ENCODE data around the gene ERP27.

Gene ERP27

GRCh38 chr12:14931359-14931758 is 7.0 kb downstream of the ERP27 start:
- Histone ChIP-seq H2BK12ac (ENCODE audit: low read length in 2 of 2) (no peak overlapping the region), H3K14ac (ENCODE audit: low read length in 2 of 2) (no peak overlapping the region), H3K18ac (ENCODE audit: low read depth in 1 of 2, low read length in 2 of 2) (no peak overlapping the region), H3K27me3 (ENCODE audit: control insufficient read depth in 1 of 2, insufficient read depth in 1 of 2, low read length in 2 of 2) (no peaks in the 10 kb centered on the region), H2AK5ac (ENCODE audit: low read length, severe bottlenecking) (no peak overlapping the region), H3K79me1 (replicated peaks; ENCODE audit: low read length, poor library complexity, severe bottlenecking) (no peaks in the 10 kb centered on the region), H3K4me1 (ENCODE audit: control insufficient read depth, insufficient read depth, low read depth, low read length) (peaks cover 8% of the 10 kb centered on the region), H3K4ac (ENCODE audit: low read depth in 1 of 2, low read length in 2 of 2) (no peak overlapping the region), H3K9ac (ENCODE audit: low read length) (no peak overlapping the region), H3K9me3 (ENCODE audit: control insufficient read depth, low read length) (no peaks in the 10 kb centered on the region), H4K8ac (ENCODE audit: low read length) (no peak overlapping the region), H3K4me3 (ENCODE audit: insufficient read depth in 1 of 2, low read depth in 1 of 2, low read length in 2 of 2) (no peak overlapping the region), H3K27ac (ENCODE audit: low read length, poor library complexity, severe bottlenecking) (peak overlapping the region; percentile 29), H2BK120ac (ENCODE audit: low read depth, low read length) (no peak overlapping the region), H2AFZ (ENCODE audit: low read depth, low read length) (no peak overlapping the region), H2BK15ac (ENCODE audit: low read depth, poor library complexity, severe bottlenecking) (no peak overlapping the region), H3K4me2 (ENCODE audit: low read length, poor library complexity, severe bottlenecking) (no peak overlapping the region), H4K91ac (ENCODE audit: low read length) (no peak overlapping the region), H2BK5ac (ENCODE audit: low read depth, low read length, poor library complexity, severe bottlenecking) (no peak overlapping the region), H3K23ac (ENCODE audit: low read length in 2 of 2) (no peak overlapping the region), H3K36me3 (ENCODE audit: control insufficient read depth in 1 of 2, insufficient read depth in 2 of 2, low read depth in 1 of 2, low read length in 2 of 2) (no peaks in the 10 kb centered on the region)
- 44% methylated on average over 4 of the region's 4 CpGs for WGBS
- peak; percentile 69 for DNase-seq

GRCh38 chr12:14930299-14930698 is 8.0 kb downstream of the ERP27 start:
- H2AK5ac ChIP-seq (ENCODE audit: low read length, severe bottlenecking) = no peak overlapping the region
- no peak overlapping the region for H3K4ac ChIP-seq (ENCODE audit: low read depth in 1 of 2, low read length in 2 of 2)
- H3K14ac ChIP-seq (ENCODE audit: low read length in 2 of 2) = no peak overlapping the region
- H3K27me3 ChIP-seq (ENCODE audit: control insufficient read depth in 1 of 2, insufficient read depth in 1 of 2, low read length in 2 of 2) = no peaks in the 10 kb centered on the region
- no peak overlapping the region for H2BK5ac ChIP-seq (ENCODE audit: low read depth, low read length, poor library complexity, severe bottlenecking)
- no peak overlapping the region for H3K4me2 ChIP-seq (ENCODE audit: low read length, poor library complexity, severe bottlenecking)
- H3K23ac ChIP-seq (ENCODE audit: low read length in 2 of 2) = no peak overlapping the region
- no peaks in the 10 kb centered on the region for H3K36me3 ChIP-seq (ENCODE audit: control insufficient read depth in 1 of 2, insufficient read depth in 2 of 2, low read depth in 1 of 2, low read length in 2 of 2)
- no peak overlapping the region for H2BK15ac ChIP-seq (ENCODE audit: low read depth, poor library complexity, severe bottlenecking)
- no peak overlapping the region for H3K18ac ChIP-seq (ENCODE audit: low read depth in 1 of 2, low read length in 2 of 2)
- no peaks in the 10 kb centered on the region for H3K79me1 ChIP-seq (replicated peaks; ENCODE audit: low read length, poor library complexity, severe bottlenecking)
- no peak overlapping the region for H2BK120ac ChIP-seq (ENCODE audit: low read depth, low read length)
- H2AFZ ChIP-seq (ENCODE audit: low read depth, low read length) = no peak overlapping the region
- no peaks in the 10 kb centered on the region for H3K9me3 ChIP-seq (ENCODE audit: control insufficient read depth, low read length)
- H4K91ac ChIP-seq (ENCODE audit: low read length) = no peak overlapping the region
- H3K4me3 ChIP-seq (ENCODE audit: insufficient read depth in 1 of 2, low read depth in 1 of 2, low read length in 2 of 2) = no peak overlapping the region
- H3K4me1 ChIP-seq (ENCODE audit: control insufficient read depth, insufficient read depth, low read depth, low read length) = peaks cover 3% of the 10 kb centered on the region
- H4K8ac ChIP-seq (ENCODE audit: low read length) = no peak overlapping the region
- no peak overlapping the region for H2BK12ac ChIP-seq (ENCODE audit: low read length in 2 of 2)
- no peak overlapping the region for H3K27ac ChIP-seq (ENCODE audit: low read length, poor library complexity, severe bottlenecking)
- no peak overlapping the region for H3K9ac ChIP-seq (ENCODE audit: low read length)
- DNase-seq = no peak

GRCh38 chr12:14928931-14929330 is 9.4 kb downstream of the ERP27 start:
- H3K4me2 ChIP-seq (ENCODE audit: low read length, poor library complexity, severe bottlenecking) = peak overlapping the region; percentile 18
- no peaks in the 10 kb centered on the region for H3K27me3 ChIP-seq (ENCODE audit: control insufficient read depth in 1 of 2, insufficient read depth in 1 of 2, low read length in 2 of 2)
- H3K4me3 ChIP-seq (ENCODE audit: insufficient read depth in 1 of 2, low read depth in 1 of 2, low read length in 2 of 2) = no peak overlapping the region
- no peaks in the 10 kb centered on the region for H3K79me1 ChIP-seq (replicated peaks; ENCODE audit: low read length, poor library complexity, severe bottlenecking)
- H3K4ac ChIP-seq (ENCODE audit: low read depth in 1 of 2, low read length in 2 of 2) = no peak overlapping the region
- no peak overlapping the region for H4K8ac ChIP-seq (ENCODE audit: low read length)
- no peak overlapping the region for H3K23ac ChIP-seq (ENCODE audit: low read length in 2 of 2)
- no peak for DNase-seq
- H3K14ac ChIP-seq (ENCODE audit: low read length in 2 of 2) = no peak overlapping the region
- H2BK15ac ChIP-seq (ENCODE audit: low read depth, poor library complexity, severe bottlenecking) = no peak overlapping the region
- peaks cover 1% of the 10 kb centered on the region for H3K4me1 ChIP-seq (ENCODE audit: control insufficient read depth, insufficient read depth, low read depth, low read length)
- 25% methylated on average over 3 of the region's 4 CpGs for WGBS
- peak overlapping the region; percentile 8 for H2BK120ac ChIP-seq (ENCODE audit: low read depth, low read length)
- H3K36me3 ChIP-seq (ENCODE audit: control insufficient read depth in 1 of 2, insufficient read depth in 2 of 2, low read depth in 1 of 2, low read length in 2 of 2) = no peaks in the 10 kb centered on the region
- H3K9ac ChIP-seq (ENCODE audit: low read length) = no peak overlapping the region
- no peak overlapping the region for H3K27ac ChIP-seq (ENCODE audit: low read length, poor library complexity, severe bottlenecking)
- no peak overlapping the region for H2BK12ac ChIP-seq (ENCODE audit: low read length in 2 of 2)
- no peak overlapping the region for H2AFZ ChIP-seq (ENCODE audit: low read depth, low read length)
- H4K91ac ChIP-seq (ENCODE audit: low read length) = no peak overlapping the region
- H3K9me3 ChIP-seq (ENCODE audit: control insufficient read depth, low read length) = no peaks in the 10 kb centered on the region
- H2BK5ac ChIP-seq (ENCODE audit: low read depth, low read length, poor library complexity, severe bottlenecking) = no peak overlapping the region
- H2AK5ac ChIP-seq (ENCODE audit: low read length, severe bottlenecking) = no peak overlapping the region
- H3K18ac ChIP-seq (ENCODE audit: low read depth in 1 of 2, low read length in 2 of 2) = no peak overlapping the region

GRCh38 chr12:14927267-14927666 is 11.1 kb downstream of the ERP27 start:
- no peak overlapping the region for H2BK15ac ChIP-seq (ENCODE audit: low read depth, poor library complexity, severe bottlenecking)
- no peak overlapping the region for H3K27ac ChIP-seq (ENCODE audit: low read length, poor library complexity, severe bottlenecking)
- H3K9me3 ChIP-seq (ENCODE audit: control insufficient read depth, low read length) = no peaks in the 10 kb centered on the region
- no peaks in the 10 kb centered on the region for H3K27me3 ChIP-seq (ENCODE audit: control insufficient read depth in 1 of 2, insufficient read depth in 1 of 2, low read length in 2 of 2)
- no peak overlapping the region for H4K8ac ChIP-seq (ENCODE audit: low read length)
- no peaks in the 10 kb centered on the region for H3K79me1 ChIP-seq (replicated peaks; ENCODE audit: low read length, poor library complexity, severe bottlenecking)
- H3K14ac ChIP-seq (ENCODE audit: low read length in 2 of 2) = no peak overlapping the region
- H2AFZ ChIP-seq (ENCODE audit: low read depth, low read length) = no peak overlapping the region
- H2BK12ac ChIP-seq (ENCODE audit: low read length in 2 of 2) = no peak overlapping the region
- no peak overlapping the region for H3K18ac ChIP-seq (ENCODE audit: low read depth in 1 of 2, low read length in 2 of 2)
- no peak overlapping the region for H3K4me2 ChIP-seq (ENCODE audit: low read length, poor library complexity, severe bottlenecking)
- no peak overlapping the region for H3K4me3 ChIP-seq (ENCODE audit: insufficient read depth in 1 of 2, low read depth in 1 of 2, low read length in 2 of 2)
- H3K23ac ChIP-seq (ENCODE audit: low read length in 2 of 2) = no peak overlapping the region
- no peaks in the 10 kb centered on the region for H3K36me3 ChIP-seq (ENCODE audit: control insufficient read depth in 1 of 2, insufficient read depth in 2 of 2, low read depth in 1 of 2, low read length in 2 of 2)
- no peak overlapping the region for H2BK5ac ChIP-seq (ENCODE audit: low read depth, low read length, poor library complexity, severe bottlenecking)
- peaks cover 1% of the 10 kb centered on the region for H3K4me1 ChIP-seq (ENCODE audit: control insufficient read depth, insufficient read depth, low read depth, low read length)
- no peak for DNase-seq
- 84% methylated on average over 1 of the region's 3 CpGs for WGBS
- no peak overlapping the region for H3K9ac ChIP-seq (ENCODE audit: low read length)
- H2AK5ac ChIP-seq (ENCODE audit: low read length, severe bottlenecking) = no peak overlapping the region
- no peak overlapping the region for H4K91ac ChIP-seq (ENCODE audit: low read length)
- no peak overlapping the region for H2BK120ac ChIP-seq (ENCODE audit: low read depth, low read length)
- H3K4ac ChIP-seq (ENCODE audit: low read depth in 1 of 2, low read length in 2 of 2) = no peak overlapping the region

Measured in mesenchymal stem cell (in vitro differentiated cells and primary cell).